NCI-H446 (cell line): ENCODE results near the gene LIG1.

ENCODE experiments used
- DNase-seq, 2 experiments: peaks; one replicate each; lab custom pipeline; 2025; lab: John Stamatoyannopoulos, UW

The LIG1 gene

DNA sequence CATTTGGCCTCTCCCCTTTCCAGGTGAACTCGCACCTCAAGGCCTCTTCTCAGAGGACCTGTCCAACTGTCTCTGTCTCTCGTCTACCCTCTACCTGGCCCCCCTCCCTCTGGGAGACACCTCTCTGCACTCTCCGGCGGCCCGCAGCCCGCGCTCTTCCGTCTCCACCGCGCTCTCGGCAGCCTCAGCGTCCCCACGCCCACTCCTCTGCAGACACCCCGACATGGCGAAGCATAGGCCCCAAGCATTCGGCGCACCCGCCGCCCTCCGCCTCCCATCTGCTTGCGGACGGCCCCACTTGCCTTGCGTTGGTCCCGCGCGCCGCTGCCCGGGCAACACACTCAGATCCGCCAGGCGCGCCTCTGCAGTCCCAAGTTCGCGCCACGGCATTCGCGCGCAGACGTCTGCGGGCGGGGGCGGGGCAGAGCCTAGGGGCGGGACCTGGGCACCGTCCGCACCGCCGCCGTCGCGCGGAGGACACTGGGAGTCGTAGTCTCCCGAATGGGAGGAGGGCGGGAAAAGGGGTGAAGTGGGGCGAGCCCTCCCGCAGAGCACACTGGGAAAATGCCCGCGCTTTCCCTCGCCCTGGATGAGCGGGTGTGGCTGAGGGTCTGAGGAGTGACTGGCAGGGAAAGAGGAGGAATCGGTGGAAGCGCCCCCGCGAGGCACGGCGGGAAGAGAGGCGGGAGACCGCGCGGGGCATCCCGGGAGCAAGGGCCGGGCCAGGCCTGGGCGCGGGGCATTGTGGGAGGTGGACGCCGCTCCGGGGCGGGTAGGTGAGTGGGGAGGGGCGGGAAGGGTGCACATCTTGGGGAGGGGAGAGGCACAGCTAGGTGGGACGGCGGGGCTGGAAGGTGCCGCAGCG, at the start of gene LIG1, which contains the start of gene ZSWIM9:
LIG1 (minus strand) TSS at position 406 of the 865 bp plus-strand sequence. CDS start 4,778 bp downstream, outside the sequence.
ZSWIM9 (plus strand) TSS at position 742 of the 865 bp plus-strand sequence. CDS start 1,123 bp downstream, outside the sequence.
- peak; percentile 97 for DNase-seq

DNA sequence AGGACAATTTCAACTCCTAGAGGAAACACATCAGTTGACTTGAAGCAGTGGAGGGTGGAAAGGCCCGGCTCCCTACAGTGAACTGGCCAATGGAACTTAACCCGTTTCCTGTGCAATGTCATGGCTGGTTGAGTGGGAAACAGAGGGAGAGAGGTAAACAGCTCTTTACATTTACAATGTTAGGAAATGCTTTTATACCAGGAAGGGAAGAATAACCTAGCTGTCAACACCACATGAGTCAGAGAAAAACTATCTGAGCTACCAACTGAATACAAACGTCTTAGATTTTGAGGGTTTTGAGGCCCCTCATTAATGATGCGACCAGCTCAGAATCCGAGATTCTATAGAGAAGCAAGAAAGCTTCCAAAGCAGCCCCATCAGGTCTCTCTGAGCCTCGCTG, 48.9 kb upstream of the LIG1 start:
- DNase-seq, result no peak

DNA sequence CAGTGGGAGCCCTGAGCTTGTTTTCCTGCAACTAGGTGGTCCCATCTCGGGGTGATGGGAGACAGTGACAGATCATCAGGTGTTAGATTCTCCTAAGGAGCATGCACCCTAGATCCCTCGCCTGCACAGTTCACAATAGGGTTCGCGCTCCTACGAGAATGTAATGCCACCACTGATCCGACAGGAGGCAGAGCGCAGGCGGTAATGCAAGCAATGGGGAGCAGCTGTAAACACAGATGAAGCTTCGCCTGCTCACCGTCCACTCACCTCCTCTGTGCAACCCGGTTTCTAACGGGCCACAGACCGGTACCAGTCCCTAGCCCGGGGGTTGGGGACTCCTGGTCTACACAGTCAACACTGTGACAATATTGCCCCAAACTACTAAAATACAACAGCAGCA, 46.8 kb upstream of the LIG1 start:
- DNase-seq, result no peak

DNA sequence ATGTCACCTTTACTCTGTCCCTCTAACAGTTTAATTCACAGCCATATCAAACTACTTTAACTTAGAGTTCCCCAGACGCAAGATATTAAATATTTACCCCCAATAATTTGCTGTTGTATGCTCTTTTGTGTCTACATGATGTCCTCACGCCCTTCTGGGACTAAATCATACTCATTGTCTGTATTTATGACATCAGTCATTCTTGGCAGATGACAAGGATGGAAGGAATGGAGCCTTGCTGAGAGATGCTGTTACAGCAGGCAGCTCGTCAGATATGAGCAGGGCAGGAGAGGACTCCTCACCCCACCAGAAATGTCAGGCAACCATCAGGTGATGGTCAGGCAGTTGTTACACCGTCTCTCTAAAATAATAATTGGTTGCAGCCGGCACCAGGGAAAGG, 43.8 kb upstream of the LIG1 start:
- no peak for DNase-seq

DNA sequence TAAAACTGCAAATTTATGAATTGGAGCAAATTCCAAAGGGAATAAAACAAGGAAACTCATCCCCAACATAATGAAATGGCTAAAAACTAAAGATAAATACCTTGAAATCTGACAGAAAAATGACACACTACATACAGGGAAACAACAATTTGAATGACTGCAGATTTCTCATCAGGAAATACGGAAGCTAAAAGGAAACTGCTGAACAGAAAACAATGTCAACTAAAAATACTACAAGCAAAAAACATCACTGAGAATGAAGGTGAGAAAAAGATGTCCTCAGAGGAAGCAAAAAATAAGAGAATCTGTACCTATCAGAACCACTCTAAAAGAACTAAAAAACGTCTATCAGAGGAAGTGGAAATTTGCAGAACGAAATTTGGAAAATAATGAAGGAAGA, 39.9 kb upstream of the LIG1 start:
- no peak for DNase-seq

DNA sequence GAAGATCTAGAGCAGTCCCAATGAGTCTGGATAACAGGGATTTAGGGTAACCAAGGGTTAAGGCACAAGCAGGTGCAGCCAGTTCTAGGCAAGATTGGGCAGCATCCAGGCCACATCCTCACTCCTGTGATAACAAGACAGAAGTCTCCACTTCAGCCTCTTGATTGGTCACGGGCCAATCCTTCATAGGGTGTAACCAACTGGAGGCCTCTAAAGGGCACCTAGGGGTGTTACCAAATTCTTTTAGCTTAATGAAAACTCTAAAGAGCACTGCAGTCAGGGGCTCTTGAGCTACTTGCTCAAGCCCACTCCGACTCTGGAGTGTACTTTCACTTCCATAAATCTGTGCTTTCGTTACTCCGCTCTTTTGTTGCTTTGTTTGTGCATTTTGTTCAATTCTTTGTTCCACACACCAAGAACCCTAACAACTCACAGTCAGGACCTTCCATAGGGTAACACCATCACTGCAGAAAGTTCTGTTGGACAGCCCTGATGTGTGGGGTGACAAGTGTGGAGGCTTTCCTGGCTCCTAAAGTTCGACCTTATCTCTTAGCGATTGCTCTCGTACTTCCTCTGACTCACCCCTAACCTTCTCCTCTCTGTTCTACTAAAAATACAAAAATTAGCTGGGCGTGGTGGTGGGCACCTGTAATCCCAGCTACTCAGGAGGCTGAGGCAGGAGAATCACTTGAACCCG, 36.4 kb upstream of the LIG1 start:
- no peak for DNase-seq

DNA sequence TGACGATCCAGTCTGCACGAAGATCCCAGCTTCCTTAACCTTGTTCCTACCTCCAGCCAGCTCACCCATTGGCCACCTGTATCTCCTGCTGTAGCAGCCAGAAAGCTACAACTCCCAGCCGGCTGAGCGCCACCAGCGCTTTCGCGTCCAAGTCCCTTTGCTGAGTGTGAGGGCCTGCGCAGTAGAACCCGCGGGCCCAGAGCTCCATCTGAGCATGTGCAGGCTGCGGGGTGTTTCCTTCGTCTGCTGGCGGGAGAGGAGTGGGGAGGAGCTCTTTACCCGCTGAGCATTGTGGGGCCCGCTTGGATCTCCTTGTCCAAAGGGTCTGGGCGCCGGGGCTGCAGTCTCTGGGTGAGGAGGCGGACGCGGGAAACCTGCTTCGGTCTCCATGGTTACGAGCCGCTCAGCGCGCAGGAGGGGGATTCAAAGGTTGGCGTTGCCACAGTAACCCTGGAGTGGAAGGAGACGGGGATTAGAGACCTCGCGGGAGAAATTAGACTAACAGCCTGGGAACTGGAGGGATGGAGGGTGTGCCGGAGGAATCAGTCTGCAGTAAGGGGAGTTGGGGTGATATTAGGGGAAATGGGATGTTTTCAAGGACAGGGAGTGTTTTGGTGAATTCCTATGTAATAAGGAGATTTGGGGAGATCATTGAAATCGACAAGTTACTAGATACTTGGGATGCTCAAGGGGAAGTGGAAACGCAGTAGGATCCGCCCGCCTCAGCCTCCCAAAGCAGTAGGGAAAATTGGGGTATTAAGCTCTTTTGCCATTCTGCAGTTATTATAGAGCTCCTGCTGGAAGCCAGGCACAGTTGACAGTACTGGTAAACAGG, 33.9 kb upstream of the LIG1 start:
- peak; percentile 98 to 99 for DNase-seq

DNA sequence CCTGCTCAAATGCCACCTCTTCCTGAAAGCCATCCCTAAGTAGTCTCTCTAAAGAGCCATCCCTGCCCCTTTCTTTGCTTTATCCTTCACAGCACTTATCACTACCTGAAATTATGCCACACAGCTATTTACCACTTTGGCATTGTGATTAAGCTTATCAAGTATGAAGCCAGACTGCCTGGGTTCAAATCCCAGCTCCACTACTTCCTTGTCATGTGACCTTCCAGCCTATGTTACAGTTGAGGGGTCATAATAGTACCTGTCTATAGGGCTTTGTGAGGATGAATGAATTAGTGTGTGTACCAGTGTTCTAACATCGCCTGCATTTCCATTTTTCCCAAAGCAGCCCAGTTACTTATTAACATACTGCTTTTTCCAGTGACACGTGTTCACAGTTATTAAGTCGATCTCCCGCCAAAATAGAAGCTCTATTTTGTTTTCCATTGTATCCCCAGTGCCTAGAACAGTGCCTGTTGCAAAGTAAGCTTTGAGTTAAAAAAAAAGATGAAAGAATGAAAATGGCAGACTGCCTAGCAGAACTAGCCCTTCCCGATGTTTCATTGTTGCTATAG, 33.2 kb upstream of the LIG1 start:
- no peak for DNase-seq

DNA sequence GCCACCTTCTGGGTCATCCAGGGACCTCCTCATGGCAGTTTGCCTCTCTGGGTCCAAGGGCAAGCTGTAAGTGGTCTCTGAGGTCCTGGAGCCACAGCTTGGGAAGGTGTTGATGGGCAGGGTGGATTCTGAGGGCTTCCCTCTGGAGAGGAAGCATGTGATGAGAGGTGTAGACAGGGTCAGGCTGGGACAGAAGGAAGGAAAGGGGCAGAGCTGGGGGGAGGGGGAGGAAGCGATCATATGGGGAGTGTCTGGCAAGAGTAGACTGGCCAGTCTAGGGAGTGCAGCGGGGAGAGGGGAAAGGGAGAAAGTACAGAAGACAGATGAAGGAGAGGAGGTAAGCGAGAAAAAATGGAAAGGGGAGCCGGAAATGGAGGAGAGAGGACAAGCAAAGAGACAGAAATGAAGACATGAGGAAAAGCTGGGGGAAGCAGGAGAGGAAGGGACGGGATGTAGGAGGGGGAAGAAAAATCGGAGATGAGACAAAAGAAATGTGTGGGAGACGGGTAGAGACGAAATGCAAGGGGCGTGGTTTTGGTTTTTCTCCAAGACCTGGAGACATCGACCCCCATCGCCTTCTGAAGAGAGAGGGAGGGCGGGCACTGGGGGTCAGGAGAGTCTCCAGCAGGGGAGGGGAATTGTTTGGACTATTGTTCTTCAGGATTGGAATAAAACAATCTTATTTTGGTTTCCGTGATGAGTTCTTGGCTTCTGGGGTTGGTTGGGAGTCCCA, 27.0 kb upstream of the LIG1 start:
- no peak for DNase-seq

DNA sequence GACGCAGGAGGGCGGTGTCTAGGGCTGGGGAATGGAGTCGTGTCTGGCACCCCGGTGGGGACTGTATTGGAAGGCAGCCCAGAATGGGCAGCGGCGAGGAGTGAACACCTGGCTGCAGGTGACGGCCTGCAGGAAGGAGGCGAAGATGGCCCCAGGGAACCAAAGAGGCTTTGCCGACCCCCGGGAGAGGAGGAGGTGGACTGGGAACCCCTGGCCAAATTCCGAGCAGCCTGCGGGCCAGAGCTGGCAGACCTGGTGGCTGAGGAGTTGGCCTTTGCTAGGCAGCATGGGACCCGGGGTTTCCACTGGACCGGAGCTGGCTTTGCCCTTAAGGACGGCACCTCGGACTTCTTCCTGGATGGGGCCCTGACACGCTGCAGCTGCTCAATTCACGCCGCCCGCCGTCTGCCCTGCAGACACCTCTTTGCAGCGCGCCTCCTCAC, 26.2 kb upstream of the LIG1 start:
- no peak for DNase-seq

DNA sequence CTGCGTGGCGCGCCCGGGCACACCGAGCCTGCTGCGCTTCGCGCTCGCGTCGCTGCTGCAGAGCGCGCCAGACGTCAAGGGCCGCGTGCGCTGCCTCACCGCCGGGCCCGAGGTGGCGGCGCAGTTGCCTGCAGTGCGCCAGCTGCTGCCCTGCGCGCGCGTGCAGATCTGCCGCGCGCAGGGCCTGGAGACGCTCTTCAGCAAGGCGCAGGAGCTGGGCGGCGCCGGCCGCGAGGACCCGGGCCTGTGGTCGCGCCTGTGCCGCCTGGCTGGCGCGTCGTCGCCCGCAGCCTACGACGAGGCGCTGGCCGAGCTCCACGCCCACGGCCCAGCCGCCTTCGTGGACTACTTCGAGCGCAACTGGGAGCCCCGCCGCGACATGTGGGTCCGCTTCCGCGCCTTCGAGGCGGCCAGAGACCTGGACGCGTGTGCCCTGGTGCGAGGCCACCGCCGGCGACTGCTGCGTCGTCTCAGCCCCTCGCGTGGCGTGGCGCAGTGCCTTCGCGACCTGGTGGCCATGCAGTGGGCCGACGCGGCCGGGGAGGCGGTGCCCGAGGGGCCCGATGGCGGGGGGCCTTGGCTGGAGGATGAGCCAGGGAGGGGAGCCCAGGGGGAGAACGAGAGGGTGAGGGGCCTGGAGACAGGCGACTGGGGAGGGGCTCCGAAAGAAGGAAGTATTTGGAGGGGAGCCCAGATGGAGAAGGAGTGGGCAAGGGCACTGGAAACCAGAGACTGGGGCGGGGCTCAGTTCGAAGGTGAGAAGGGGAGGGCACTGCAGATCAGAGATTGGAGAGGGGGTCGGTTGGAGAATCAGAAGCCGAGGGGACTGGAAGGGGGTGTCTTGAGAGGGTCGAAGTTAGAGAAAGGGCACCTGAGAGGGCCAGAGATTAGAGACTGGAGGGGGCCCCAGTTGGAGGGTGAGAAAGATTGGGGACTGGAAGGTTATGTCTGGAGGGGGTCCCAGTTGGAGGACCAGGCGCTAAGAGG, 25.0 kb upstream of the LIG1 start:
- no peak for DNase-seq

DNA sequence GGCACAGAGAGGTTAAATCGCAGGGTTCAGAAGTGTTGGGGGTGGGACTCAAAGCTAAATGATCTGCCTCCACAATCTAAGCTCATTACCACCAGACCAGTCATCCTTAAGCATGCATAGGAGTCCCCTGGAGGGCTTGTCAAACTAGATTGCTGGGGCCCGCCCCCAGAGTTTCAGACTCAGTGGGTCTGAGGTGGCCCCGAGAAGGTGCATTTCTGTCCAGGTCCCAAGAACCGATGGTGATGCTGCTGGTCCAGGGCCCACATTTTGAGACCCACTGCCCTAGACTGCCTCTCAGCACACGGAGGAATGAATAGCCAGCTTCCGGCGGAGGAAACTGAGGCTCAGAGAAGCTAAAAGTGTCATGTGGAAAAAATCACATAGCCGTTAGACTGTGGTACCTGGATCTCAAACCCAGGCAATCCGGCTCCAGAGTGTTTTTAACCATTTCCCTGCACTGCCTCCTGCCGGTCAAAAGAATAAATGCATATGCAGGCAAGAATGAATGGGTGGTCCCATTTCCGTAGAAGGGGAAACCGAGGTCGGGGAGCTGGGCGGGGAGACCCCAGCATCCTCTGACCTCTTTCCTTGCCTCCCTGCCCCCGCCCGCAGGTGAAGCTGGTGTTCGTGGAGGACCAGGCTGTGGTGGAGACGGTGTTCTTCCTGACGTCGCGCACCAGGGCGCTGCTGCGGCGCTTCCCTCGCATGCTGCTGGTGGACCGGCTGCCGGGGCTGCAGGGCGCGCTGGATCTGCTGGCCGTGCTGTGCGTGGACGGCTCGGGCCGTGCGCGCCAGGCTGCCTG, 24.1 kb upstream of the LIG1 start:
- DNase-seq, result peak in 1 of 2 experiments; percentile 17

DNA sequence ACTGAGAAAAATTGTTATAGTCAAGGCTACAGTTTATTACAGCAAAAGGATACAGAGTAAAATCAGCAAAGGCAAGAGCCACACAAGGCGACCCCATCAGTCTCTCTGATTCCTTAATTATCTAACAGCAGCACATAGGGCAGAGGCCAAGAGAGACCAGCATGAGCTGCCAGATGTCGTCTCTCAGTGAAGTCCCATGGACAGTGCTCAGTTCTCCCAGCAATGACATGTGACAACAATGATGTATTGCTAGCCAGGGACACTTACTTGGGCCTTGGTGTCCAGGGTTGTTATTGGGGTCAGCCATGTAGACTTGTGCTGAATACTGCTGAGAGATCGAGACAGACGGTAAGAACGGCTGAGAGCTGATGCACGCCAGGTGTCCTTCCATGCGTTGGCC, 22.6 kb upstream of the LIG1 start:
- DNase-seq, result no peak

DNA sequence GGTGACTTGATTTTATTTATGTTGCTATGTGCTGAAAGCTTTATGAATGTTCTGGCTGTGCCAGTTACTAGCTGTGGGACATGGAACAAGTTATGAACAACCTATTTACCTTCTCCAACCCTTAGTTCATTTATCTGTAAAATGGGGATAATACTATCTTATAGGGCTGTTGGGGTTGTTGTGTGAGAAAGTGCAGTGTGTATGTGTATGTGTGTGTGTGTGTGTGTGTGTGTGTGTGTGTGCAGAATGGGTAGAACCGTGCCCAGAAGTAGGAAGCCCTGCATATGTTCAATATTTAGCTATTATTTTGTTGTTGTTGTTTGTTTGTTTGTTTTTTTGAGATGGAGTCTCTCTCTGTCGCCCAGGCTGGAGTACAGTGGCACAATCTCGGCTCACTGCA, 20.7 kb upstream of the LIG1 start:
- no peak for DNase-seq

DNA sequence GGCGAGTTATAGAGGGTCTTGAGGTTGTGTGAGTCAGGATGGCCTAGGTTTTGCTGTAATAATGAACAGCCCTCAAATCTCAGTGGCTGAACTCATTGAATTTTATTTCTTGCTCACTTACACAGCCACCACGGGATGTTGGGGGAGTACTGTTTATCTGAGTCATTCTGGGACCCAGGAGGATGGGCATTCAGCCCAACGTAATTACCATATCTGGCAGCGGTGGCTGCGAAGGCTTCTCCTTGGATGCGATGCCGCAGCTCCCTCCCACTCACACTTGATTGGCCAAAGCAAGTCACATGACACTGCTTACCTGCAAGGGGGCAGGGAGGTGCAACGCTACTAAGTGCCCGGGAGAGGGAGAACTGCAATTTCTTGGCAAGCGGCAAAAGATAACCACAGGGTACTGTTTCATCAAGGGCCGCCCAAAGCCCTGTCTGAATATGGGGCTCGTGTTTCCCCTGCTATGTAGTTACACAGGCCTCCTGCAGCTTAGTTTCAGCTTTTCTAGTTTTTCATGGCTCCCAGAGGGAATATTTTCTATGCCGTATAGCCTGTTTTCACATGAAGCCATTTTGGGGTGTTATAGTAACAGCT, 20.2 kb upstream of the LIG1 start:
- DNase-seq, result peak; percentile 42 to 90

DNA sequence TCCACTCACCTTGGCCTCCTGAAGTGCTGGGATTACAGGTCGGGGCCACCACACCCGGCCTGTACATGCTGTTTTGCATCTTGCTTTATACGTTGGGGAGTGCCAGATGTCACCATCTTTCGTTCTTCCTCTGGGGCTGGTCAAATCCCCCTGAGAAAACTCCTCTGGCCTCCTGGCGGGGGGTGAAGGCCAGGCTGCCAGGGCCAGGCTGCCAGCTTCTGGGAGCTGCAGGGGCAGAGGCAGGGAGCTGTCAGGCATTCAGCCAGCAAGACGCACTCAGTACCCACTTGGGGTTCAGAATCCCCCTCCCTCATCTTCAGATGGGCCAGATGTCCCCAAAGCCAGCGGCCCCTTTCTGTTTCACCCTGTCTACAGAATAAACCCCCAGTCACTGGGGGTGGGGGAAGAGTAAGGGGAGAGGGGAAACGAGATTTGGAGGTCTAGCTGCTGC, 16.4 kb upstream of the LIG1 start:
- DNase-seq, result peak in 1 of 2 experiments; percentile 39

DNA sequence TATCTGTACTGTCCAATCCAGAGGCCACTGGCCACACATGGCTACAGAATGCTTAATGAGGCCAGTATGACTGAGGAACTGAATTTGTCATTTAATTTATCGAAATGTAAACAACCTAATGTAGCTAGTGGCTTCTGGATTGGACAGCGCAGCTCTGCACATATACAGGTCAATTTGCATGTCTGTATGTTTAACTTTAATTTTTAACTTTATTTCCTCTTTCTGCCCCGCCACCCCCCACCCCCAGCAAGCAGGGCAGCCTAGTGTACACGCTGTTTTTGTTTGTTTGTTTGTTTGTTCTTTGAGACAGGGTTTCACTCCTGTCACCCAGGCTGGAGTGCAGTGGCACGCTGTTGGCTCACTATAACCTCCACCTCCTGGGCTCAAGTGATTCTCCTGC, 15.9 kb upstream of the LIG1 start:
- no peak for DNase-seq

DNA sequence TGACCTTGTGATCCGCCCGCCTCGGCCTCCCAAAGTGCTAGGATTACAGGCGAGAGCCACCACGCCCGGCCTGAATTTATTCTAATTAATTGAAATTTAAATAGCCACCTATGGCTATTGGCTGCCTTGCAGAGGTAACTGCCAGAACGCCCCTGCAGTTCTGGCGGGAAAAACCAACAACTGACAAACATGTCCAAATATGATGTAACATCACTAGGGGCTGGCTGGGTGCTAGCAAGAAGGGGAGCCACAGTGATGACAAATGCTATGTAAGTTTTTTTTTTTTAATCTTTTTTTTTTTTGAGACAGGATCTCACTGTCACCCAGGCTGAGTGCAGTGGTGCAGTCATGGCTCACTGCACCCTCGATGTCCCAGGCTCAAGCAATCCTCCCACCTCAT, 13.2 kb upstream of the LIG1 start:
- no peak for DNase-seq

DNA sequence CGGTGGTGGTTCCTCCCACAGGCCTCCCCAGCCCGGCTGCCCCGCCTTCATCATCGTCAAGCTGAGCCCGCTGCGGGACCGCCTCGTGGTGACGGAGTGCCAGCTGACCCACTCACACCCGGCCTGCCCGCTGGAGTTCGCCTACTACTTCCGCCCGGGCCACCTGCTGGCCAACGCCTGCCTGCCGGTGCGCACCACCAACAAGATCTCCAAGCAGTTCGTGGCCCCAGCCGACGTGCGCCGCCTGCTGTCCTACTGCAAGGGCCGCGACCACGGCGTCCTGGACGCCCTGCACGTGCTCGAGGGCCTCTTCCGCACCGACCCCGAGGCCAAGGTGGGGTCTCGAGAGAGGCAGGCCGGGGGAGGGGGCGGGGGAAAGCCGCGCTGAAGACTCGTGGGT, 12.3 kb upstream of the LIG1 start:
- no peak for DNase-seq
